Naive thymus-derived CD8-positive, alpha-beta T cell (primary cell): ENCODE data around the gene SYCP2. TPM values are rescaled to one million over a fixed set of nuclear protein-coding genes. Genes with fewer than 3 reads are reported as not detected.
"Not testable (repeated sequence)": the region's sequence is repeated elsewhere in the genome, so short reads cannot be mapped to it uniquely, and the experiment has no call there.

ENCODE experiments used
- ATAC-seq, 2 donors: fragments of 150-1000 bp; cut with Tn5 transposase in 1 of 2; sonication (Bioruptor Pico), chemical (Tn5 transposase) in 1 of 2; 1 replicate in 1 of 2; 2 replicates in 1 of 2; pipeline ENCODE4 v1.10.0; 2021; ENCODE audit warnings: mild to moderate bottlenecking in 2 of 2, moderate library complexity in 2 of 2
- POLR2A ChIA-PET: fragments of 350-600 bp; sonication (Branson Sonifier 250); formaldehyde crosslinking; loops from one replicate; lab custom pipeline; 2021; ENCODE audit warnings: antibody characterized with exemption; lab: Charles Lee
- DNase-seq, 10 donors: peaks; one replicate each; pipeline versions ENCODE4 v3.0.0 to v3.0.0-alpha.2; 2020 to 2022
- H3K27ac Mint-ChIP-seq, 10 donors: one replicate each; pipeline ENCODE4 v1.8.0; 2020 to 2022; ENCODE audit warnings: mild to moderate bottlenecking in 10 of 10, mixed read lengths in 10 of 10, moderate library complexity in 4 of 10, inconsistent platforms in 1 of 10
- H3K27me3 Mint-ChIP-seq, 5 donors: one replicate each; pipeline ENCODE4 v1.8.0; 2021 to 2022; ENCODE audit warnings: mixed read lengths in 5 of 5
- H3K36me3 Mint-ChIP-seq, 3 donors: one replicate each; pipeline ENCODE4 v1.8.0; 2020 to 2022; ENCODE audit warnings: mixed read lengths in 3 of 3, mild to moderate bottlenecking in 2 of 3, inconsistent platforms in 1 of 3
- H3K4me1 Mint-ChIP-seq, 4 donors: one replicate each; pipeline ENCODE4 v1.8.0; 2021 to 2022; ENCODE audit warnings: mixed read lengths in 4 of 4
- H3K4me3 Mint-ChIP-seq, 10 donors: one replicate each; pipeline ENCODE4 v1.8.0; 2020 to 2022; ENCODE audit warnings: mild to moderate bottlenecking in 10 of 10, mixed read lengths in 10 of 10, moderate library complexity in 6 of 10, inconsistent platforms in 1 of 10
- H3K9me3 Mint-ChIP-seq, 9 donors: one replicate each; pipeline ENCODE4 v1.8.0; 2020 to 2022; ENCODE audit warnings: mixed read lengths in 9 of 9, mild to moderate bottlenecking in 3 of 9, inconsistent platforms in 1 of 9, moderate library complexity in 1 of 9
- polyA plus RNA-seq, 3 donors: library from polyadenylated mRNA; unstranded; fragments of 300-500 nt; fragmentation: Illumina TruSeq; gene quantifications; one replicate each; pipeline ENCODE4 v1.2.3, GENCODE V29; 2021
- total RNA-seq, 8 experiments: library from RNA in 2 of 8; stranded (reverse) in 2 of 8; gene quantifications; one replicate each; pipeline ENCODE4 v1.2.3 and lab custom pipeline; 2021 to 2026

The SYCP2 gene
- total and polyA plus RNA-seq, 5 experiments from 2014 or later = 1.2 to 8.3 (median 1.9) TPM

DNA sequence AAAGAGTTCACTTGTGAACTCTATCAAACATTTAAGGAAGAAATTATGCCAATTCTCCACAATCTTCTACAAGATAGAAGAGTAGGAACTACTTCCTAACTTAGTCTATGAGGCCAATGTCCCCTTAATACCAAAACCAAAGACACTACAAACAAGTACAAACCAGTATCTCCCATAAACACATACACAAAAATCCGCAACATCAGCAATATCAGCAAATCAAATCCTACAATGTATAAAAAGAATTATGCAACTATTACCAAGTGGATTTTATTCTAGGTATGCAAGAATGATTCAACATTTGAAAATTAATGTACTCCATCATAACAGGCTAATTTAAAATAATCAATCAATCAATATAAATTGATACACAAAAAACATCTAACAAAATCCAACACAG is 45.4 kb downstream of the SYCP2 start:
- no peaks in the 10 kb centered on the region for H3K27me3 Mint-ChIP-seq
- no peak for ATAC-seq
- H3K9me3 Mint-ChIP-seq = peaks cover 0 to 3% (median 0%) of the 10 kb centered on the region in 9 donors
- H3K4me3 Mint-ChIP-seq = no peak overlapping the region
- H3K4me1 Mint-ChIP-seq = peaks cover 0 to 2% (median 0%) of the 10 kb centered on the region in 4 donors
- no peak overlapping the region for H3K27ac Mint-ChIP-seq
- H3K36me3 Mint-ChIP-seq = peaks cover 0 to 34% (median 12%) of the 10 kb centered on the region in 3 donors
- no peak for DNase-seq
- POLR2A ChIA-PET = no interaction called here

DNA sequence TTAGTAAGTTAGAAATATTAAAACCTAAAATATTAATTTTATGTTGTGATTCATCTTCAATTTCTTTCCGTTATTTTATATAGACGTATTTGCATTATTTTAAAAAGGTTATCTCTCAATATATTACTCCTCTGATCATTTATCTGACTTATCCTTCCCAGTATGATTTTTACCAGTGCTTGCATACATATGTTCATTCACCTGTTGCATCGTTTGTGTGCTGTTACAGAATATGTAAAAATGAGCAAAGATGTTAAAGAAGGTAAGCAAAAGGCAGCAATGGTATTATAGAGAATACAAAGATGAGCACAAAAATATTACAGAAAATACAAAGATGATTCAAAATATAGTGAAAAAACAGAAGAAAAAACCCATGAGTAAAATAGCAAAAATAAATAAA is 48.9 kb downstream of the SYCP2 start:
- POLR2A ChIA-PET = no interaction called here
- Mint-ChIP-seq H3K27ac (no peak overlapping the region), H3K4me3 (no peak overlapping the region), H3K9me3 (peaks cover 0 to 2% (median 0%) of the 10 kb centered on the region in 9 donors), H3K36me3 (peaks cover 0 to 45% (median 18%) of the 10 kb centered on the region in 3 donors), H3K27me3 (no peaks in the 10 kb centered on the region), H3K4me1 (peaks cover 0 to 2% (median 0%) of the 10 kb centered on the region in 4 donors)
- ATAC-seq (no peak), DNase-seq (no peak)

DNA sequence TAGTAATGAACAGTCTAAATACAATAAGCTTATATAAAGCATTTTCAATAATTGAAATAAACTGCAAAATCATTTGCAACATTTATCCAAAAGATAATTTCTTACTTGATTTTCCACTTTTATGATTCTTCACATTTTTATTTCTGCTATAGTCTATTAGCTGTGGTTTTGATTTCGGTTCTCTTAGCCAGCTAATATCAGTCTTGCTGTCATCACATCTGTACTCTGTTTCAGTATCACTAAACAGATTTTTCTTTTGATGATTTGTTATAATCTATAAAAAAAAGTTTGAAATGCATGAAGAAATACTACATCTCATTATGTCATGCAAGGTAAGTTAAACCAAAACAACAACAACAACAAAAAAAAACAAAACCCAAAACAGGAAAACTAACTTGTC is 53.2 kb downstream of the SYCP2 start:
- Mint-ChIP-seq H3K36me3 (peaks cover 0 to 46% (median 20%) of the 10 kb centered on the region in 3 donors), H3K27me3 (no peaks in the 10 kb centered on the region), H3K4me3 (no peak overlapping the region), H3K4me1 (peaks cover 0 to 2% (median 0%) of the 10 kb centered on the region in 4 donors), H3K27ac (no peak overlapping the region), H3K9me3 (no peaks in the 10 kb centered on the region)
- ATAC-seq (no peak), DNase-seq (no peak)
- POLR2A ChIA-PET = no interaction called here

DNA sequence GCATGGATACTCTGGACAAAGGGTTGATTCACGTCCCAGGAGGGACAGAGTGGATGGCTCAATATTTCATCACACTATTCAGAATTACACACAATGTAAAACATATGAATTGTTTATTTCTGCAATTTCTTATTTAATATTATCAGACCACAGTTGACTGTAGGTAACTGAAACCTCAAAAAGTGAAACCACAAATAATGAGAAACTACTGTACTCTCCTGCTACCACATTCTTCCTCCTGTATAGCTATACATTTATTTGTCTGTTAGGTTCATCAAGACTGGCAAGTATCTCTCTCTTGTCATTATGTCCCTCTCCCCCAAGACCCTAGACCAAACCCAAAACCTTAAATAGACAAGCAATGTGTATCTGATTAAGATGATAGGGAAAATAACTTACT is 60.0 kb downstream of the SYCP2 start:
- no peak overlapping the region for H3K27ac Mint-ChIP-seq

DNA sequence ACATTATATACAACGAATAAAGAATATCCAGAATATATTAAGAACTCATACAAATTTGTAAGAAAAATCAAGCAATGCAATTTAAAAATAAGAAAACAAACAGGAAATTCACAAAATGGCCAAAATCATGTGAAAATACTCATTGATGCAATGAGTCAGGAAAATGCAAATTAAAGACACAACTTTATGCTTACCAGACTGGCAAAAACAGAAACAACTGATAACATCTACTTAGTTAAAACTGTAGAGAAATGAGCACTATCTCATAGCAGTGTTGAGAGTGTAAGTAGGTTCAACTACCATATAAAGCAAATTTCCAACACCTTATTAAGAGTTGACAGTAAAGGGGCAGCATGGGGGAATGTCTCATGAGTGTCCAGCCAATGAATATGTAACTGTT is 62.3 kb downstream of the SYCP2 start:
- Mint-ChIP-seq H3K27me3 (no peaks in the 10 kb centered on the region), H3K4me3 (no peak overlapping the region), H3K27ac (no peak overlapping the region), H3K36me3 (peaks cover 0 to 14% (median 6%) of the 10 kb centered on the region in 3 donors), H3K9me3 (no peaks in the 10 kb centered on the region), H3K4me1 (no peaks in the 10 kb centered on the region)
- ATAC-seq (no peak), DNase-seq (no peak)
- POLR2A ChIA-PET = no interaction called here

More for the DNA sequence above, 60.0 kb downstream of the SYCP2 start:
- no peak overlapping the region for H3K4me3 Mint-ChIP-seq
- ATAC-seq (no peak), DNase-seq (no peak)
- no peaks in the 10 kb centered on the region for H3K9me3 Mint-ChIP-seq
- H3K27me3 Mint-ChIP-seq = no peaks in the 10 kb centered on the region
- peaks cover 0 to 22% (median 7%) of the 10 kb centered on the region in 3 donors for H3K36me3 Mint-ChIP-seq
- H3K4me1 Mint-ChIP-seq = no peaks in the 10 kb centered on the region
- POLR2A ChIA-PET = no interaction called here

DNA sequence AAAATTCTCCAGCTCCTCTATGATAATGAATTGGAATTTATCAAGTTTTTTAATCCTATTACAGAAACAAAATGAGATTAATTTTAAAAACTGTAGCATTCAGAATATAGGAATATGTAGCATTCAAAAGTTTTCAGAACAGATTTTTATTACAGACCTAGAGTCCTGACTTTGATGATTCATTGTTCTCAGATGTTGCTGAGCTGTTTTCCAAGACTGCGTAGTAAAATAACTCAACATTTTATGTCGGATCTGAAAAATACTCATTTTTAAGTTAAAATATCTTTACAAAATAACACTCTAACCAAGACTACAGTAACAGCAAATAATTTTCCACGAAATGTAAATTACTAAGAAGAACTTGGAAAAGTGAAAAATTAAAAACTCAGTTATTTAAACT is 67.1 kb downstream of the SYCP2 start:
- POLR2A ChIA-PET = no interaction called here
- Mint-ChIP-seq H3K27ac (no peak overlapping the region), H3K4me1 (no peaks in the 10 kb centered on the region), H3K4me3 (no peak overlapping the region), H3K36me3 (peaks cover 0 to 29% (median 22%) of the 10 kb centered on the region in 3 donors), H3K27me3 (peaks cover 0 to 4% (median 3%) of the 10 kb centered on the region in 5 donors), H3K9me3 (no peaks in the 10 kb centered on the region)
- DNase-seq (no peak), ATAC-seq (no peak)

DNA sequence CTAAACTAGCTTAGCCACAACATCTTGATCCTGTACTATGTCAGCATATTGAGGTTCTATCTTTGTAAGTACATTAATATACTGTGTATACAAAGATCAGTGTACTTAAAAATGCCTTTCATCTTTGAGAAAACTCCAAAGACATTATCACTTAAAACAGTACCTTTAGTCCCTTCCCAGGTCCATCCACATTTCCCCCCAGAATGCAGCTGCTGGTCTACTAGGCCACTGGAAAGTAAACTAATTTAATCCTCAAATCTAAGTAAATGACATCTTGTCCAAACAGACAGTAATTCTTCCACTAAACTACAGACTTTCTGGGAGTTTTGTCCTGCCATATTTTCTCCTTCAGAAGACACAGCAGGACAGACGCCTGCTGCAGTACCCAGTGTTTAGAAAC is 68.7 kb downstream of the SYCP2 start:
- peaks cover 0 to 4% (median 0%) of the 10 kb centered on the region in 9 donors for H3K9me3 Mint-ChIP-seq
- peaks cover 0 to 41% (median 30%) of the 10 kb centered on the region in 3 donors for H3K36me3 Mint-ChIP-seq
- POLR2A ChIA-PET = no interaction called here
- H3K27me3 Mint-ChIP-seq = peaks cover 0 to 4% (median 3%) of the 10 kb centered on the region in 5 donors
- no peak for DNase-seq
- no peak overlapping the region for H3K27ac Mint-ChIP-seq
- no peak overlapping the region for H3K4me3 Mint-ChIP-seq
- ATAC-seq = no peak
- H3K4me1 Mint-ChIP-seq = no peaks in the 10 kb centered on the region

DNA sequence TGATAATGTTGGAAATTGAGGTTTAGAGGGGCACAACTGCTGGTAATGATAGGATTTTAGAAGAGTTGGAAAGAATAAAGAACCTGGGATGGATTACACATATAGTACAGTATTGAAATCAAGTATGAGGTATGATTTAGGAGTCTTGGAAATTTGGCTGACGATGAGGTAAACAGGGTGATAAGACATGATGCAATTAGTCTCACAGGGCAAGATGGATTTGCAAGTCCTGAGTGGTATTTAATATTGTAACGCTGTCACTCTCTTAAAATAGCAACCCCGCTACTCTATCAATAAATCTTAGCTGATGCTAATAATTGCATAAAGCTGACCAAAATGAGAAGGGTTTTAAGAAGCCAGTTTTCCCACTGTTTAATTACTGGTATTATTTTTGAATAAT is 70.4 kb downstream of the SYCP2 start:
- H3K36me3 Mint-ChIP-seq = peaks cover 5 to 37% (median 33%) of the 10 kb centered on the region in 3 donors
- POLR2A ChIA-PET = no interaction called here
- DNase-seq = no peak

DNA sequence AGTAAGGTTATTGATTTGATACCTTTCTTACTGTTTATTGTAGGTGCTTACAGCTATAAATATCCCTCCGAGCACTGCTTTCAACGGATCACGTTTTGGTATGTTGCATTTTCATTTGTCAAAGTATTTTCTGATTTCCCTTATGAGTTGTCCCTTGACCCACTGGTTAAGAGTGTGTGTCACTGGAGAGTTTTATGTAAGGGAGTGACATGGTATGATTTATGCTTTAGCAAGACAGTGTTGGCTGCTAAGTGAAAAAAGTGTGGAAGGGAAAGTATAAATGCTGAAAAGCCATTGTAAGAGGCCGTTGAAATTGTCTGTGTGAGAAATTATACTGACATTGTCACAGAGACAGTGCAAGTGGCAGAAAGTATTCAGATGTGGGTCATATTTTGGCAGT is 72.0 kb downstream of the SYCP2 start:
- H3K4me3 Mint-ChIP-seq = no peak overlapping the region
- no peak for DNase-seq
- ATAC-seq = no peak
- H3K27me3 Mint-ChIP-seq = peaks cover 0 to 4% (median 3%) of the 10 kb centered on the region in 5 donors
- no peaks in the 10 kb centered on the region for H3K4me1 Mint-ChIP-seq
- H3K36me3 Mint-ChIP-seq = peaks cover 5 to 39% (median 33%) of the 10 kb centered on the region in 3 donors
- H3K9me3 Mint-ChIP-seq = peaks cover 0 to 20% (median 8%) of the 10 kb centered on the region in 9 donors
- H3K27ac Mint-ChIP-seq = no peak overlapping the region
- POLR2A ChIA-PET = no interaction called here

More for the DNA sequence above, 70.4 kb downstream of the SYCP2 start:
- peaks cover 0 to 4% (median 3%) of the 10 kb centered on the region in 5 donors for H3K27me3 Mint-ChIP-seq
- H3K27ac Mint-ChIP-seq = no peak overlapping the region
- ATAC-seq = no peak
- H3K9me3 Mint-ChIP-seq = peaks cover 0 to 9% (median 3%) of the 10 kb centered on the region in 9 donors
- H3K4me3 Mint-ChIP-seq = no peak overlapping the region
- H3K4me1 Mint-ChIP-seq = no peaks in the 10 kb centered on the region

DNA sequence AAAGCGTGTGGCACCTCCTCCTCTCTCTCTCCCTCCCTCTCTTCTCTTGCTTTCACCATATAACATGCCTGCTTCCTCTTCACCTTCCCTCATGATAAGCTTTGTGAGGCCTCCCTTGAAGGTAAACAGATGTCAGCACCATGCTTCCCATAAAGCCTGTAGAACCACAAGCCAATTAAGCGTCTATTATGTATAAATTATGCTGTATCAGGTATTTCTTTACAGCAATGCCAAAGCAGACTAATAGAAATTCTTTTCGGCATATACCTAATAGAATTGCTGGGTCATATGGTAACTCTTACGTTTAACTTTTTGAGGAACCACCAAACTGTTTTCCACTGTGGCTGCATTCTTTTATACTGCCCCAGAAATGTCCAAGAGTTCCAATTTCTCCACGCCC is 75.0 kb downstream of the SYCP2 start:
- no peak overlapping the region for H3K4me3 Mint-ChIP-seq
- H3K9me3 Mint-ChIP-seq = peaks cover 0 to 28% (median 9%) of the 10 kb centered on the region in 9 donors
- DNase-seq = no peak
- H3K36me3 Mint-ChIP-seq = peaks cover 5 to 32% (median 26%) of the 10 kb centered on the region in 3 donors
- no peaks in the 10 kb centered on the region for H3K4me1 Mint-ChIP-seq
- POLR2A ChIA-PET = no interaction called here
- ATAC-seq = no peak
- no peak overlapping the region for H3K27ac Mint-ChIP-seq
- peaks cover 0 to 4% (median 3%) of the 10 kb centered on the region in 5 donors for H3K27me3 Mint-ChIP-seq

DNA sequence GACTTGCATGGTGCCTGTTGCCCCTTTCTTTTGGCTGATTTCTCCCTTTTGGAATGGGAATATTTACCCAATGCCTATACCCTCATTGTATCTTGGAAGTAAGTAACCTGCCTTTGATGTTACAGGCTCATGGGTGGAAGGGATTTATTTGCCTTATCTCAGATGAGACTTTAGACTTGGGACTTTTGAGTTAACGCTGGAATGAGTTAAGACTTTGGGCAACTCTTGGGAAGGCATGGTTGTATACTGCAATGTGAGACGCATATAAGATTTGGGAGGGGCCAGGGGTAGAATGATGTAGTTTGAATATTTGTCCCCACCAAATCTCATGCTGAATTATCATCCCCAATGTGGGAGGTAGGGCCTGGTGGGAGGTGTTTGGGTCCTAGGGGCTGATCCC is 75.5 kb downstream of the SYCP2 start:
- peaks cover 0 to 28% (median 9%) of the 10 kb centered on the region in 9 donors for H3K9me3 Mint-ChIP-seq
- ATAC-seq = no peak
- peaks cover 0 to 4% (median 3%) of the 10 kb centered on the region in 5 donors for H3K27me3 Mint-ChIP-seq
- no peak overlapping the region for H3K27ac Mint-ChIP-seq
- no peak overlapping the region for H3K4me3 Mint-ChIP-seq
- no peak for DNase-seq
- no peaks in the 10 kb centered on the region for H3K4me1 Mint-ChIP-seq
- H3K36me3 Mint-ChIP-seq = peaks cover 5 to 32% (median 26%) of the 10 kb centered on the region in 3 donors
- POLR2A ChIA-PET = no interaction called here

DNA sequence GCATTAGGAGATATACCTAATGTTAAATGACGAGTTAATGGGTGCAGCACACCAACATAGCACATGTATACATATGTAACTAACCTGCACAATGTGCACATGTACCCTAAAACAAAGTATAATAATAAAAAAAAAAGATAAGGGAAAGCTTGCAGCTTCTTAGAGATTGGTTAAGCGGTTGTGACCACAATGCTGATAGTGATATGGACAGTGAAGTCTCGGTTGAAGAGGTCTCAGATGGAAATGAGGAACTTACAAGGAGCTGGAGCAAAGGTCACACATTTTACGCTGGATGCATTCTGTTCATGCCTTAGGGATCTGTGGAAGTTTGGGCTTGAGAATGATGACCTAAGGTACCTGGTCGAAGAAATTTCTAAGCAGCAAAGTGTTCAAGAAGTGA is 76.5 kb downstream of the SYCP2 start:
- Mint-ChIP-seq H3K9me3 (peaks cover 0 to 28% (median 9%) of the 10 kb centered on the region in 9 donors), H3K36me3 (peaks cover 5 to 30% (median 20%) of the 10 kb centered on the region in 3 donors)
- H3K27ac Mint-ChIP-seq, ATAC-seq, H3K4me1 Mint-ChIP-seq, H3K4me3 Mint-ChIP-seq, H3K27me3 Mint-ChIP-seq, DNase-seq, POLR2A ChIA-PET: not testable (repeated sequence)

DNA sequence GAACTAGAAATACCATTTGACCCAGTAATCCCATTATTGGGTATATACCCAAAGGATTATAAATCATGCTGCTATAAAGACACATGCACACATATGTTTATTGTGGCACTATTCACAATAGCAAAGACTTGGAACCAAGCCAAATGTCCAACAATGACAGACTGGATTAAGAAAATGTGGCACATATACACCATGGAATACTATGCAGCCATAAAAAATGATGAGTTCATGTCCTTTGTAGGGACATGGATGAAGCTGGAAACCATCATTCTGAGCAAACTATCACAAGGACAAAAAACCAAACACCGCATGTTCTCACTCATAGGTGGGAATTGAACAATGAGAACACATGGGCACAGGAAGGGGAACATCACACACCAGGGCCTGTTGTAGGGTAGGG is 76.9 kb downstream of the SYCP2 start:
- H3K4me3 Mint-ChIP-seq, H3K27ac Mint-ChIP-seq, H3K4me1 Mint-ChIP-seq, POLR2A ChIA-PET, DNase-seq, ATAC-seq, H3K27me3 Mint-ChIP-seq: not testable (repeated sequence)
- H3K36me3 Mint-ChIP-seq = peaks cover 5 to 26% (median 16%) of the 10 kb centered on the region in 3 donors
- H3K9me3 Mint-ChIP-seq = peaks cover 0 to 28% (median 9%) of the 10 kb centered on the region in 9 donors
